Keratinocyte (primary cell): ENCODE data around the gene HCN4. TPM values are rescaled to one million over a fixed set of nuclear protein-coding genes. Genes with fewer than 3 reads are reported as not detected.

Source experiments
- DNase-seq: peaks from one replicate; pipeline ENCODE4 v3.0.0-alpha.2; 2011; ENCODE audit warnings: low read depth, missing footprints, low spot score
- FAIRE-seq: peaks from 2 replicates; lab custom pipeline; 2011; peaks lifted over from hg19 to GRCh38; lab: Jason Lieb, UNC
- H2AFZ ChIP-seq: 2 replicates; pipeline ENCODE4 v1.6.0; 2012; ENCODE audit warnings: low read length, control low read depth, inconsistent platforms; ENCODE audit not compliant: control insufficient read depth
- H3K27ac ChIP-seq: 2 replicates; pipeline ENCODE4 v1.5.1; 2011; ENCODE audit warnings: low read length; ENCODE audit not compliant: control insufficient read depth, insufficient read depth
- H3K27me3 ChIP-seq: 3 replicates; pipeline ENCODE4 v1.6.0; 2011; ENCODE audit warnings: low read length; ENCODE audit not compliant: control insufficient read depth, insufficient read depth; ENCODE audit errors: extremely low read depth
- H3K36me3 ChIP-seq, 2 experiments: 2 replicates in 1 of 2; 3 replicates in 1 of 2; pipeline ENCODE4 v1.5.1; 2011; ENCODE audit warnings: low read length in 2 of 2, mild to moderate bottlenecking in 1 of 2; ENCODE audit not compliant: control insufficient read depth in 2 of 2, insufficient read depth in 2 of 2; ENCODE audit errors: extremely low read depth in 1 of 2
- H3K4me1 ChIP-seq: 3 replicates; pipeline ENCODE4 v1.5.1; 2011; ENCODE audit warnings: low read length; ENCODE audit not compliant: control insufficient read depth, insufficient read depth; ENCODE audit errors: extremely low read depth
- H3K4me2 ChIP-seq: 3 replicates; pipeline ENCODE4 v1.6.0; 2011; ENCODE audit warnings: low read depth, low read length; ENCODE audit not compliant: control insufficient read depth, insufficient read depth; ENCODE audit errors: extremely low read depth
- H3K4me3 ChIP-seq, 3 experiments: fragments of 200-600 bp in 1 of 3; sonication (generic) in 1 of 3; 2 replicates in 2 of 3; 3 replicates in 1 of 3; pipeline ENCODE4 v1.5.1; 2011 to 2016; ENCODE audit warnings: low read length in 3 of 3, mild to moderate bottlenecking in 3 of 3, control low read depth in 2 of 3, inconsistent platforms in 1 of 3, low read depth in 1 of 3, mixed read lengths in 1 of 3, mixed run types in 1 of 3, moderate library complexity in 1 of 3; ENCODE audit not compliant: control insufficient read depth in 2 of 3, insufficient read depth in 2 of 3; ENCODE audit errors: extremely low read depth in 1 of 3
- H3K79me2 ChIP-seq: 2 replicates; pipeline ENCODE4 v1.6.0; 2012; ENCODE audit warnings: low read length; ENCODE audit not compliant: control insufficient read depth, insufficient read depth
- H3K9ac ChIP-seq: 3 replicates; pipeline ENCODE4 v1.6.0; 2011; ENCODE audit warnings: low read length; ENCODE audit not compliant: control insufficient read depth, insufficient read depth; ENCODE audit errors: extremely low read depth
- H3K9me1 ChIP-seq: 3 replicates; pipeline ENCODE4 v1.6.0; 2011; ENCODE audit warnings: low read length; ENCODE audit not compliant: control insufficient read depth, insufficient read depth; ENCODE audit errors: extremely low read depth
- H3K9me3 ChIP-seq: 2 replicates; pipeline ENCODE4 v1.5.1; 2012; ENCODE audit warnings: low read depth, low read length; ENCODE audit not compliant: control insufficient read depth
- H4K20me1 ChIP-seq: 3 replicates; pipeline ENCODE4 v1.6.0; 2011; ENCODE audit warnings: low read length; ENCODE audit not compliant: control insufficient read depth, insufficient read depth; ENCODE audit errors: extremely low read depth
- EZH2 ChIP-seq: IDR thresholded peaks from one replicate; pipeline ENCODE4 v1.6.1; 2012; ENCODE audit warnings: inconsistent platforms, mild to moderate bottlenecking, low read length, moderate library complexity
- dilution Hi-C: fragments of 300-500 bp; cut with MboI; formaldehyde crosslinking; loops from one replicate; pipeline ENCODE4 v1.7.0; 2020; ENCODE audit warnings: low sequenced_read_pairs; ENCODE audit not compliant: extremely low pct_ligation_motif_present
- polyA plus RNA-seq, 5 experiments: library from polyadenylated mRNA; depleted of rRNA in 3 of 5; stranded (reverse) in 3 of 5; stranded (forward) in 1 of 5; unstranded in 1 of 5; fragments of >200 nt; gene quantifications; 1 replicate in 1 of 5; 2 replicates in 3 of 5; 3 replicates in 1 of 5; pipeline versions ENCODE4 v1.2.1 to v1.2.3, GENCODE V29; 2011 to 2012; ENCODE audit warnings: missing spikeins in 2 of 5, low read depth in 1 of 5, low replicate concordance in 1 of 5
- TF ChIP-seq, protein P1 (sequence below), 3 experiments: IDR thresholded peaks in 1 of 3; conservative IDR thresholded peaks in 1 of 3; optimal IDR thresholded peaks in 1 of 3; 2 replicates in 2 of 3; 3 replicates in 1 of 3; pipeline versions ENCODE3 to v1.5.1; 2011; ENCODE audit warnings: low read length in 3 of 3, mild to moderate bottlenecking in 3 of 3, moderate library complexity in 2 of 3, control low read depth in 1 of 3, inconsistent platforms in 1 of 3; ENCODE audit not compliant: insufficient read depth in 2 of 3; ENCODE audit errors: extremely low read depth in 1 of 3

Gene HCN4
- polyA plus RNA-seq, 1 donor (not counting 4 experiments of a cell fraction or from before 2014, with no cell fraction given), result not detected

DNA sequence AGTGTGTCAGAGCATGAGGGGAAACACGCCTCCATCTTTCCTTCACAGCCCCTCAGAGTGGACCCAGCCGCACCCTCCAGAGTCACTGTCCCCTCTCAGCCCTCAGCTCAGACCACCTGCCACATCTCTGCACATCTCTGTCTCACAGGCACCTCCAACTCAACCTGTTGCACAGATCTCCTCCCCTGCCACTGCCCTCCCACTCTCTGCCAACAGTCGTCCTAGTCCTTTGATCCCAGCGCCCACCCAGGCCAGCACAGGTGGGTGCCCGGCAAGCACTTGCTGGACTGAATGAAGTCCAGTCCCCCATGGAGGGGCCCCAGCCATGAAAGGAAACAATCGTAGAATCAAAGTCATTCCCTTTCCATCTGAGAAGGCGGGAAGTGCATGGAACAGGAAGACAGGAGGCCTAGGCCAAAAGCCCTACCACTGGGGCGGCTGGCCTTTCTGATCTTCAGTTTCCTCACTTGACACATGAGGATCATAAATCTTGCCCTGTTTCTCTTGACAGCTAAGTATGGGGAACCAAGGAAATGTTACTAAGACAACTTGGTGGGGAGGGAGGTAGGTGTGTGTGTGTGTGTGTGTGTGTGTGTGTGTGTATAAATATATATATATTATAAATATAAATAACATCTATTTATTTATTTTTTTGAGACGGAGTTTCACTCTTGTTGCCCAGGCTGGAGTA lies 28.1 kb downstream of the HCN4 start:
- dilution Hi-C loops, result no loop called here
- Histone ChIP-seq H3K4me3 (no peak overlapping the region), H4K20me1 (no peaks in the 10 kb centered on the region), H3K79me2 (no peaks in the 10 kb centered on the region), H3K9me3 (no peaks in the 10 kb centered on the region), H3K27me3 (peaks cover 7% of the 10 kb centered on the region), H2AFZ (no peak overlapping the region), H3K27ac (no peak overlapping the region), H3K4me1 (no peaks in the 10 kb centered on the region), H3K36me3 (no peaks in the 10 kb centered on the region), H3K4me2 (no peak overlapping the region), H3K9ac (no peak overlapping the region), H3K9me1 (no peaks in the 10 kb centered on the region)
- no peak for TF ChIP-seq EZH2
- TF ChIP-seq, protein P1, sequence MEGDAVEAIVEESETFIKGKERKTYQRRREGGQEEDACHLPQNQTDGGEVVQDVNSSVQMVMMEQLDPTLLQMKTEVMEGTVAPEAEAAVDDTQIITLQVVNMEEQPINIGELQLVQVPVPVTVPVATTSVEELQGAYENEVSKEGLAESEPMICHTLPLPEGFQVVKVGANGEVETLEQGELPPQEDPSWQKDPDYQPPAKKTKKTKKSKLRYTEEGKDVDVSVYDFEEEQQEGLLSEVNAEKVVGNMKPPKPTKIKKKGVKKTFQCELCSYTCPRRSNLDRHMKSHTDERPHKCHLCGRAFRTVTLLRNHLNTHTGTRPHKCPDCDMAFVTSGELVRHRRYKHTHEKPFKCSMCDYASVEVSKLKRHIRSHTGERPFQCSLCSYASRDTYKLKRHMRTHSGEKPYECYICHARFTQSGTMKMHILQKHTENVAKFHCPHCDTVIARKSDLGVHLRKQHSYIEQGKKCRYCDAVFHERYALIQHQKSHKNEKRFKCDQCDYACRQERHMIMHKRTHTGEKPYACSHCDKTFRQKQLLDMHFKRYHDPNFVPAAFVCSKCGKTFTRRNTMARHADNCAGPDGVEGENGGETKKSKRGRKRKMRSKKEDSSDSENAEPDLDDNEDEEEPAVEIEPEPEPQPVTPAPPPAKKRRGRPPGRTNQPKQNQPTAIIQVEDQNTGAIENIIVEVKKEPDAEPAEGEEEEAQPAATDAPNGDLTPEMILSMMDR (optimal IDR thresholded peaks at IDR 0.05 in 1 of 3, IDR thresholded peaks at IDR 0.05 in 1 of 3, conservative IDR thresholded peaks at IDR 0.05 in 1 of 3; ENCODE audit: extremely low read depth in 1 of 3, insufficient read depth in 2 of 3, low read length in 3 of 3), result no peak
- FAIRE-seq (no peak), DNase-seq (no peak)

- no peak overlapping the region for H2AFZ ChIP-seq
- no peak for FAIRE-seq
- dilution Hi-C loops, result no loop called here
Measured at GRCh38 chr15:73338606-73339374, 30.0 kb downstream of the HCN4 start.

More at GRCh38 chr15:73338606-73339374, 30.0 kb downstream of the HCN4 start:
- no peak overlapping the region for H3K4me2 ChIP-seq
- no peaks in the 10 kb centered on the region for H3K4me1 ChIP-seq
- no peaks in the 10 kb centered on the region for H3K9me3 ChIP-seq
- H3K9ac ChIP-seq, result no peak overlapping the region
- peaks cover 7% of the 10 kb centered on the region for H3K27me3 ChIP-seq
- no peaks in the 10 kb centered on the region for H3K79me2 ChIP-seq
- H3K36me3 ChIP-seq, result no peaks in the 10 kb centered on the region
- H3K27ac ChIP-seq, result no peak overlapping the region
- TF ChIP-seq, protein P1 (optimal IDR thresholded peaks at IDR 0.05 in 1 of 3, IDR thresholded peaks at IDR 0.05 in 1 of 3, conservative IDR thresholded peaks at IDR 0.05 in 1 of 3; ENCODE audit: extremely low read depth in 1 of 3, insufficient read depth in 2 of 3, low read length in 3 of 3), result no peak
- TF ChIP-seq EZH2, result no peak
- H3K4me3 ChIP-seq, result no peak overlapping the region
- no peaks in the 10 kb centered on the region for H4K20me1 ChIP-seq
- no peaks in the 10 kb centered on the region for H3K9me1 ChIP-seq
- DNase-seq, result no peak
